ENCODE results near the gene GSTM4.

GSTM4 gene

GRCh38 chr1:109657970-109658369 lies 2.1 kb downstream of the GSTM4 start:
- WGBS, result 70% methylated on average over 5 of the region's 7 CpGs
- DNase-seq, result no peak
- no peak overlapping the region for H2BK5ac ChIP-seq (ENCODE audit: low read depth, low read length, poor library complexity, severe bottlenecking)
- no peak overlapping the region for H2AFZ ChIP-seq (ENCODE audit: low read depth, low read length)
- H3K36me3 ChIP-seq (ENCODE audit: control insufficient read depth in 1 of 2, insufficient read depth in 2 of 2, low read depth in 1 of 2, low read length in 2 of 2), result peaks cover 7% of the 10 kb centered on the region in 2 experiments
- H3K18ac ChIP-seq (ENCODE audit: low read depth in 1 of 2, low read length in 2 of 2), result no peak overlapping the region
- H4K91ac ChIP-seq (ENCODE audit: low read length), result no peak overlapping the region
- H3K9me3 ChIP-seq (ENCODE audit: control insufficient read depth, low read length), result no peaks in the 10 kb centered on the region
- H3K14ac ChIP-seq (ENCODE audit: low read length in 2 of 2), result no peak overlapping the region
- no peak overlapping the region for H3K23ac ChIP-seq (ENCODE audit: low read length in 2 of 2)
- H3K4me2 ChIP-seq (ENCODE audit: low read length, poor library complexity, severe bottlenecking), result no peak overlapping the region
- H4K8ac ChIP-seq (ENCODE audit: low read length), result no peak overlapping the region
- no peak overlapping the region for H3K4me3 ChIP-seq (ENCODE audit: insufficient read depth in 1 of 2, low read depth in 1 of 2, low read length in 2 of 2)
- no peaks in the 10 kb centered on the region for H3K27me3 ChIP-seq (ENCODE audit: control insufficient read depth in 1 of 2, insufficient read depth in 1 of 2, low read length in 2 of 2)
- H2BK15ac ChIP-seq (ENCODE audit: low read depth, poor library complexity, severe bottlenecking), result no peak overlapping the region
- no peak overlapping the region for H2BK12ac ChIP-seq (ENCODE audit: low read length in 2 of 2)
- H3K79me1 ChIP-seq (replicated peaks; ENCODE audit: low read length, poor library complexity, severe bottlenecking), result no peaks in the 10 kb centered on the region
- no peak overlapping the region for H2AK5ac ChIP-seq (ENCODE audit: low read length, severe bottlenecking)
- no peak overlapping the region for H2BK120ac ChIP-seq (ENCODE audit: low read depth, low read length)
- no peak overlapping the region for H3K27ac ChIP-seq (ENCODE audit: low read length, poor library complexity, severe bottlenecking)
- H3K4ac ChIP-seq (ENCODE audit: low read depth in 1 of 2, low read length in 2 of 2), result no peak overlapping the region
- no peak overlapping the region for H3K9ac ChIP-seq (ENCODE audit: low read length)
- H3K4me1 ChIP-seq (ENCODE audit: control insufficient read depth, insufficient read depth, low read depth, low read length), result peaks cover 29% of the 10 kb centered on the region

GRCh38 chr1:109658533-109659042 lies 2.7 kb downstream of the GSTM4 start:
- Histone ChIP-seq H2BK12ac (ENCODE audit: low read length in 2 of 2) (no peak overlapping the region), H4K91ac (ENCODE audit: low read length) (no peak overlapping the region), H3K27ac (ENCODE audit: low read length, poor library complexity, severe bottlenecking) (no peak overlapping the region), H3K36me3 (ENCODE audit: control insufficient read depth in 1 of 2, insufficient read depth in 2 of 2, low read depth in 1 of 2, low read length in 2 of 2) (peaks cover 7% of the 10 kb centered on the region in 2 experiments), H2AFZ (ENCODE audit: low read depth, low read length) (no peak overlapping the region), H3K23ac (ENCODE audit: low read length in 2 of 2) (no peak overlapping the region), H2BK15ac (ENCODE audit: low read depth, poor library complexity, severe bottlenecking) (no peak overlapping the region), H3K4me3 (ENCODE audit: insufficient read depth in 1 of 2, low read depth in 1 of 2, low read length in 2 of 2) (no peak overlapping the region), H3K4me2 (ENCODE audit: low read length, poor library complexity, severe bottlenecking) (no peak overlapping the region), H3K27me3 (ENCODE audit: control insufficient read depth in 1 of 2, insufficient read depth in 1 of 2, low read length in 2 of 2) (no peaks in the 10 kb centered on the region), H4K8ac (ENCODE audit: low read length) (no peak overlapping the region), H3K4me1 (ENCODE audit: control insufficient read depth, insufficient read depth, low read depth, low read length) (peaks cover 29% of the 10 kb centered on the region), H3K9ac (ENCODE audit: low read length) (no peak overlapping the region), H2AK5ac (ENCODE audit: low read length, severe bottlenecking) (no peak overlapping the region), H3K79me1 (replicated peaks; ENCODE audit: low read length, poor library complexity, severe bottlenecking) (no peaks in the 10 kb centered on the region), H3K9me3 (ENCODE audit: control insufficient read depth, low read length) (no peaks in the 10 kb centered on the region), H2BK5ac (ENCODE audit: low read depth, low read length, poor library complexity, severe bottlenecking) (no peak overlapping the region), H2BK120ac (ENCODE audit: low read depth, low read length) (no peak overlapping the region), H3K4ac (ENCODE audit: low read depth in 1 of 2, low read length in 2 of 2) (no peak overlapping the region), H3K14ac (ENCODE audit: low read length in 2 of 2) (no peak overlapping the region), H3K18ac (ENCODE audit: low read depth in 1 of 2, low read length in 2 of 2) (no peak overlapping the region)
- WGBS, result 58% methylated on average over 3 of the region's 3 CpGs
- DNase-seq, result no peak

- Histone ChIP-seq H3K36me3 (ENCODE audit: control insufficient read depth in 1 of 2, insufficient read depth in 2 of 2, low read depth in 1 of 2, low read length in 2 of 2) (peaks cover 7% of the 10 kb centered on the region in 2 experiments), H4K8ac (ENCODE audit: low read length) (no peak overlapping the region), H2BK12ac (ENCODE audit: low read length in 2 of 2) (no peak overlapping the region), H3K27me3 (ENCODE audit: control insufficient read depth in 1 of 2, insufficient read depth in 1 of 2, low read length in 2 of 2) (no peaks in the 10 kb centered on the region), H4K91ac (ENCODE audit: low read length) (no peak overlapping the region), H3K23ac (ENCODE audit: low read length in 2 of 2) (no peak overlapping the region), H2BK120ac (ENCODE audit: low read depth, low read length) (no peak overlapping the region), H3K4me2 (ENCODE audit: low read length, poor library complexity, severe bottlenecking) (no peak overlapping the region), H2AK5ac (ENCODE audit: low read length, severe bottlenecking) (no peak overlapping the region), H3K9me3 (ENCODE audit: control insufficient read depth, low read length) (no peaks in the 10 kb centered on the region), H2AFZ (ENCODE audit: low read depth, low read length) (no peak overlapping the region), H3K14ac (ENCODE audit: low read length in 2 of 2) (no peak overlapping the region), H3K4ac (ENCODE audit: low read depth in 1 of 2, low read length in 2 of 2) (no peak overlapping the region), H3K4me3 (ENCODE audit: insufficient read depth in 1 of 2, low read depth in 1 of 2, low read length in 2 of 2) (no peak overlapping the region), H3K18ac (ENCODE audit: low read depth in 1 of 2, low read length in 2 of 2) (no peak overlapping the region), H3K9ac (ENCODE audit: low read length) (no peak overlapping the region), H2BK5ac (ENCODE audit: low read depth, low read length, poor library complexity, severe bottlenecking) (no peak overlapping the region), H3K79me1 (replicated peaks; ENCODE audit: low read length, poor library complexity, severe bottlenecking) (no peaks in the 10 kb centered on the region), H3K4me1 (ENCODE audit: control insufficient read depth, insufficient read depth, low read depth, low read length) (peaks cover 29% of the 10 kb centered on the region), H3K27ac (ENCODE audit: low read length, poor library complexity, severe bottlenecking) (no peak overlapping the region), H2BK15ac (ENCODE audit: low read depth, poor library complexity, severe bottlenecking) (no peak overlapping the region)
- 100% methylated on average over 1 of the region's 2 CpGs for whole genome bisulfite sequencing
- no peak for DNase-seq
Measured at GRCh38 chr1:109659145-109659544, 3.2 kb downstream of the GSTM4 start.

- no peak overlapping the region for H3K18ac ChIP-seq (ENCODE audit: low read depth in 1 of 2, low read length in 2 of 2)
- DNase-seq, result no peak
- H3K4ac ChIP-seq (ENCODE audit: low read depth in 1 of 2, low read length in 2 of 2), result no peak overlapping the region
- no peak overlapping the region for H3K23ac ChIP-seq (ENCODE audit: low read length in 2 of 2)
- H3K4me1 ChIP-seq (ENCODE audit: control insufficient read depth, insufficient read depth, low read depth, low read length), result peaks cover 27% of the 10 kb centered on the region
- no peak overlapping the region for H2BK120ac ChIP-seq (ENCODE audit: low read depth, low read length)
- no peak overlapping the region for H4K8ac ChIP-seq (ENCODE audit: low read length)
- no peak overlapping the region for H3K4me3 ChIP-seq (ENCODE audit: insufficient read depth in 1 of 2, low read depth in 1 of 2, low read length in 2 of 2)
- H2AK5ac ChIP-seq (ENCODE audit: low read length, severe bottlenecking), result no peak overlapping the region
- H3K27ac ChIP-seq (ENCODE audit: low read length, poor library complexity, severe bottlenecking), result no peak overlapping the region
- no peak overlapping the region for H2BK15ac ChIP-seq (ENCODE audit: low read depth, poor library complexity, severe bottlenecking)
- no peak overlapping the region for H3K14ac ChIP-seq (ENCODE audit: low read length in 2 of 2)
- H4K91ac ChIP-seq (ENCODE audit: low read length), result no peak overlapping the region
- H3K9me3 ChIP-seq (ENCODE audit: control insufficient read depth, low read length), result no peaks in the 10 kb centered on the region
- no peak overlapping the region for H3K9ac ChIP-seq (ENCODE audit: low read length)
- H2BK12ac ChIP-seq (ENCODE audit: low read length in 2 of 2), result no peak overlapping the region
- H3K36me3 ChIP-seq (ENCODE audit: control insufficient read depth in 1 of 2, insufficient read depth in 2 of 2, low read depth in 1 of 2, low read length in 2 of 2), result peaks cover 7% of the 10 kb centered on the region in 2 experiments
- 87% methylated on average over 4 of the region's 5 CpGs for WGBS
- H3K4me2 ChIP-seq (ENCODE audit: low read length, poor library complexity, severe bottlenecking), result no peak overlapping the region
- no peak overlapping the region for H2AFZ ChIP-seq (ENCODE audit: low read depth, low read length)
- H3K79me1 ChIP-seq (replicated peaks; ENCODE audit: low read length, poor library complexity, severe bottlenecking), result no peaks in the 10 kb centered on the region
- H3K27me3 ChIP-seq (ENCODE audit: control insufficient read depth in 1 of 2, insufficient read depth in 1 of 2, low read length in 2 of 2), result no peaks in the 10 kb centered on the region
- H2BK5ac ChIP-seq (ENCODE audit: low read depth, low read length, poor library complexity, severe bottlenecking), result no peak overlapping the region
Measured at GRCh38 chr1:109659997-109660690, 4.2 kb downstream of the GSTM4 start.

Measured in mesenchymal stem cell (in vitro differentiated cells and primary cell).